GM10266 (cell line): Measurements from ENCODE around the gene GBP7.
"Not testable (repeated sequence)": the region's sequence is repeated elsewhere in the genome, so short reads cannot be mapped to it uniquely, and the experiment has no call there.

ENCODE experiments used
- DNase-seq: peaks from one replicate; pipeline ENCODE4 v3.0.0; 2012; ENCODE audit errors: extremely low spot score
- TF ChIP-seq, protein P1 (sequence below): IDR thresholded peaks from 2 replicates; pipeline ENCODE4 v1.5.1; 2012; ENCODE audit warnings: mild to moderate bottlenecking, low read depth; ENCODE audit not compliant: control insufficient read depth, insufficient read depth; ENCODE audit errors: missing control alignments

Gene GBP7

GRCh38 chr1:89175601-89176256, at the start of gene GBP7:
GBP7 (minus strand) TSS chr1:89176003; CDS start chr1:89171935, 4,068 bp downstream.
- TF ChIP-seq, protein P1, sequence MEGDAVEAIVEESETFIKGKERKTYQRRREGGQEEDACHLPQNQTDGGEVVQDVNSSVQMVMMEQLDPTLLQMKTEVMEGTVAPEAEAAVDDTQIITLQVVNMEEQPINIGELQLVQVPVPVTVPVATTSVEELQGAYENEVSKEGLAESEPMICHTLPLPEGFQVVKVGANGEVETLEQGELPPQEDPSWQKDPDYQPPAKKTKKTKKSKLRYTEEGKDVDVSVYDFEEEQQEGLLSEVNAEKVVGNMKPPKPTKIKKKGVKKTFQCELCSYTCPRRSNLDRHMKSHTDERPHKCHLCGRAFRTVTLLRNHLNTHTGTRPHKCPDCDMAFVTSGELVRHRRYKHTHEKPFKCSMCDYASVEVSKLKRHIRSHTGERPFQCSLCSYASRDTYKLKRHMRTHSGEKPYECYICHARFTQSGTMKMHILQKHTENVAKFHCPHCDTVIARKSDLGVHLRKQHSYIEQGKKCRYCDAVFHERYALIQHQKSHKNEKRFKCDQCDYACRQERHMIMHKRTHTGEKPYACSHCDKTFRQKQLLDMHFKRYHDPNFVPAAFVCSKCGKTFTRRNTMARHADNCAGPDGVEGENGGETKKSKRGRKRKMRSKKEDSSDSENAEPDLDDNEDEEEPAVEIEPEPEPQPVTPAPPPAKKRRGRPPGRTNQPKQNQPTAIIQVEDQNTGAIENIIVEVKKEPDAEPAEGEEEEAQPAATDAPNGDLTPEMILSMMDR, result no peak

DNA sequence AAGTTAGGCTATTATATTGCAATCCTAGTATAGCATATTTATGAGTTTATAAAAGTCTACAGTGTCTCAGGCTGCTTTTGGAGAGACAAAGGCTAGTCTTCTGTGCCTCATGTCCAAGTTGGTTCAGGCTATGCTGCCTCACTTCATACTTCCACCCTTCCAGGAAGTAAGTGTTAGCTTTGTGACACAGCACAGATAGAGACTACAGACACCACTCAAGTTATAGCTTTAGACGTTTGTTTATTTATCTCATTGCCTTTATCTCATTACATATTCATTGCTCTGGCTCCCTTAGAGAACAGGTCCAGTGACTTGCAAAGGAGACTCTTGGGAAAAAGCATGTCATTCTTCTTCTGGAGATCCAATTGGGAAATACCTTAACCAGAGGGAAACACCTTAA, 45.5 kb upstream of the GBP7 start:
- TF ChIP-seq, protein P1, result no peak
- no peak for DNase-seq

More at GRCh38 chr1:89175601-89176256, at the start of gene GBP7:
- no peak for DNase-seq

DNA sequence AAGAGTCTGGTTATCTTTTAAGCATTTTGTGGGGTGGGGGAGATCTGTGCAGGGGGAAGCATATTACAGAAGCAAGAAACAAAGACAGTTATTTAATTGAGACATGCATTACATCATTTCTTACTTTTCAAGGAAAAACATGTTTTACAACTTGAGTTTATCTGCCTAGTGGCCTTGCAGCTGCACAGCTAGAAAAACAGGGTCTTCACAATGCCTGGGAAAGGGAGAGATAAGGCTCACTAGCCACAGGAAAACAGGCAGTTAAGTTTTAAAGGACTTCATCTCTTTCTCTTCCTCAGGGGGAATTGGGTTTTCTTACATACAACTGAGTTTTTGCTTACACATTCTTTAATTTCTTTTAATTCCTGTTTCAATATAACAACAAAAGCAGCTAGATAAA, 44.0 kb upstream of the GBP7 start:
- DNase-seq, result not testable (repeated sequence)

GRCh38 chr1:89218941-89219340, 43.1 kb upstream of the GBP7 start:
- DNase-seq, result not testable (repeated sequence)

DNA sequence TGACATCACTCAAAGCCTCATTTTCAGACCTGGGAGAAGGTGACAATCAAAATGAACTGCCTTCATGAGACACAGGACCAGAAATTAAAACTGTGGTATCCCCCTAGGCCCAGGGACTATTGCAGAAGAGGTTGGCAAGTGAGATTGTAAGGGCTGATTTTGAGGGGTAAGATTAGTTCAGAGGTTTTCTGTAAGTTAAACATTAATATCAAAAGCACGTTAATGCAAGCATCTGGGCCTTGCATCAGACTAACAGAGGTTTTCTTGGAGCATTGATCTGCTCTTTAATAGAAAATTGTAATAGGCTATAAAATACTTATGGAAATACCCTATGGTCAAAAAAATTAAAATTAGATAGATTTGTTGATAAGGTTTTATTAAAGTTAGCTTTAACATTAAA, 37.5 kb upstream of the GBP7 start:
- TF ChIP-seq, protein P1, result no peak
- no peak for DNase-seq

- DNase-seq, result no peak
- TF ChIP-seq, protein P1, result no peak
Observed at GRCh38 chr1:89211035-89211634, 35.3 kb upstream of the GBP7 start.

- TF ChIP-seq, protein P1, result no peak
- DNase-seq, result no peak
Observed at GRCh38 chr1:89206373-89206772, 30.6 kb upstream of the GBP7 start.

GRCh38 chr1:89203166-89203565, 27.4 kb upstream of the GBP7 start:
- DNase-seq, result no peak
- TF ChIP-seq, protein P1, result no peak
